ENCODE results near the gene TARP.

GRCh38 chr7:38217672-38218071, 55.8 kb downstream of the TARP start:
- TF ChIP-seq POLR2A (IDR thresholded peaks at IDR 0.05) (no peak), CTCF (IDR thresholded peaks at IDR 0.05) (no peak)

All from vagina (tissue), 2 donors.